ENCODE measurements around the gene MT1E.
A peak's percentile ranks its signal among the peaks of the same experiment; 100 is the strongest.

Gene MT1E

GRCh38 chr16:56600398-56600999 is 25.1 kb upstream of the MT1E start:
- DNase-seq (ENCODE audit: low read depth): peak; percentile 72
- TF ChIP-seq CTCF (IDR thresholded peaks at IDR 0.05; ENCODE audit: insufficient read depth, low read depth, low read length, missing control alignments): peak; percentile 75
- H3K4me3 ChIP-seq (ENCODE audit: low read length): no peak overlapping the region

GRCh38 chr16:56601325-56601724 is 24.3 kb upstream of the MT1E start:
- no peak overlapping the region for H3K4me3 ChIP-seq (ENCODE audit: low read length)
- no peak for DNase-seq (ENCODE audit: low read depth)
- TF ChIP-seq CTCF (IDR thresholded peaks at IDR 0.05; ENCODE audit: insufficient read depth, low read depth, low read length, missing control alignments): no peak

- peak; percentile 57 for TF ChIP-seq CTCF (IDR thresholded peaks at IDR 0.05; ENCODE audit: insufficient read depth, low read depth, low read length, missing control alignments)
- peak; percentile 52 for DNase-seq (ENCODE audit: low read depth)
- H3K4me3 ChIP-seq (ENCODE audit: low read length): no peak overlapping the region
Measured at GRCh38 chr16:56603589-56603988, 22.0 kb upstream of the MT1E start.

GRCh38 chr16:56604966-56605365 is 20.6 kb upstream of the MT1E start:
- no peak for DNase-seq (ENCODE audit: low read depth)
- H3K4me3 ChIP-seq (ENCODE audit: low read length): no peak overlapping the region
- no peak for TF ChIP-seq CTCF (IDR thresholded peaks at IDR 0.05; ENCODE audit: insufficient read depth, low read depth, low read length, missing control alignments)

GRCh38 chr16:56605475-56605874 is 20.1 kb upstream of the MT1E start:
- no peak for TF ChIP-seq CTCF (IDR thresholded peaks at IDR 0.05; ENCODE audit: insufficient read depth, low read depth, low read length, missing control alignments)
- no peak for DNase-seq (ENCODE audit: low read depth)

GRCh38 chr16:56606071-56606475 is 19.5 kb upstream of the MT1E start:
- peak; percentile 80 for DNase-seq (ENCODE audit: low read depth)
- no peak overlapping the region for H3K4me3 ChIP-seq (ENCODE audit: low read length)
- TF ChIP-seq CTCF (IDR thresholded peaks at IDR 0.05; ENCODE audit: insufficient read depth, low read depth, low read length, missing control alignments): no peak

More at GRCh38 chr16:56605475-56605874, 20.1 kb upstream of the MT1E start:
- no peak overlapping the region for H3K4me3 ChIP-seq (ENCODE audit: low read length)

GRCh38 chr16:56606476-56607108 is 19.0 kb upstream of the MT1E start:
- TF ChIP-seq CTCF (IDR thresholded peaks at IDR 0.05; ENCODE audit: insufficient read depth, low read depth, low read length, missing control alignments): no peak
- DNase-seq (ENCODE audit: low read depth): peak; percentile 74
- peak overlapping the region; percentile 14 for H3K4me3 ChIP-seq (ENCODE audit: low read length)
